Liver (tissue), 9 donors: ENCODE data around the gene ALDH1A1. TPM values are rescaled to one million over a fixed set of nuclear protein-coding genes. Genes with fewer than 3 reads are reported as not detected.

Experiments
- DNase-seq: peaks from one replicate; pipeline ENCODE4 v3.0.0-alpha.2; 2017; ENCODE audit warnings: low spot score
- H3K27ac ChIP-seq, 2 donors: one replicate each; pipeline ENCODE4 v1.7.0; 2013; ENCODE audit warnings: inconsistent platforms in 2 of 2, low read length in 2 of 2, control low read depth in 1 of 2, low read depth in 1 of 2, mild to moderate bottlenecking in 1 of 2
- H3K27me3 ChIP-seq, 4 donors: one replicate each; pipeline versions ENCODE4 v1.6.1 to v1.7.0; 2013; ENCODE audit warnings: low read length in 3 of 4, inconsistent platforms in 1 of 4, mild to moderate bottlenecking in 1 of 4, moderate library complexity in 1 of 4; ENCODE audit not compliant: control insufficient read depth in 4 of 4, insufficient read depth in 4 of 4
- H3K36me3 ChIP-seq, 4 donors: one replicate each; pipeline versions ENCODE4 v1.6.1 to v1.7.0; 2013; ENCODE audit warnings: low read length in 3 of 4, mild to moderate bottlenecking in 3 of 4, low read depth in 1 of 4, moderate library complexity in 1 of 4; ENCODE audit not compliant: control insufficient read depth in 4 of 4, insufficient read depth in 3 of 4
- H3K4me1 ChIP-seq, 4 donors: one replicate each; pipeline versions ENCODE4 v1.6.1 to v1.7.0; 2013; ENCODE audit warnings: low read length in 3 of 4, mild to moderate bottlenecking in 3 of 4, moderate library complexity in 1 of 4; ENCODE audit not compliant: control insufficient read depth in 4 of 4, insufficient read depth in 4 of 4
- H3K4me3 ChIP-seq, 3 donors: one replicate each; pipeline versions ENCODE4 v1.6.1 to v1.7.0; 2013; ENCODE audit warnings: low read length in 3 of 3, control low read depth in 1 of 3, low read depth in 1 of 3, mild to moderate bottlenecking in 1 of 3
- H3K9ac ChIP-seq, 2 donors: one replicate each; pipeline ENCODE4 v1.7.0; 2013; ENCODE audit warnings: low read length in 2 of 2, mild to moderate bottlenecking in 2 of 2, moderate library complexity in 2 of 2, control low read depth in 1 of 2, low read depth in 1 of 2
- H3K9me3 ChIP-seq, 4 donors: one replicate each; pipeline versions ENCODE4 v1.6.1 to v1.7.0; 2013; ENCODE audit warnings: low read length in 3 of 4; ENCODE audit not compliant: control insufficient read depth in 4 of 4
- CTCF ChIP-seq: fragments of 150-350 bp; IDR thresholded peaks from 2 replicates; pipeline ENCODE4 v1.5.1; 2017; ENCODE audit warnings: improper control_type of control experiment, low read depth, low read length; ENCODE audit not compliant: missing input control
- FOXA1 ChIP-seq: IDR thresholded peaks from 2 replicates; pipeline ENCODE4 v1.6.1; 2016; ENCODE audit warnings: antibody characterized with exemption
- FOXA2 ChIP-seq: IDR thresholded peaks from 2 replicates; pipeline ENCODE4 v1.6.1; 2016; ENCODE audit warnings: antibody characterized with exemption
- HNF4A ChIP-seq, 2 donors: conservative IDR thresholded peaks; 2 replicates each; pipeline ENCODE4 v1.6.1; 2016; ENCODE audit warnings: antibody characterized with exemption in 2 of 2, mild to moderate bottlenecking in 2 of 2
- MAX ChIP-seq: IDR thresholded peaks from 2 replicates; pipeline ENCODE4 v1.6.1; 2016; ENCODE audit warnings: antibody characterized with exemption
- NR2F2 ChIP-seq: IDR thresholded peaks from 2 replicates; pipeline ENCODE4 v1.6.1; 2016; ENCODE audit warnings: antibody characterized with exemption
- RAD21 ChIP-seq, 2 donors: IDR thresholded peaks; 2 replicates each; pipeline ENCODE4 v1.6.1; 2016; ENCODE audit warnings: antibody characterized with exemption in 2 of 2, mild to moderate bottlenecking in 2 of 2
- REST ChIP-seq: IDR thresholded peaks from 2 replicates; pipeline ENCODE4 v1.6.1; 2016; ENCODE audit warnings: antibody characterized with exemption, mild to moderate bottlenecking
- RXRA ChIP-seq, 2 donors: IDR thresholded peaks; 2 replicates each; pipeline ENCODE4 v1.6.1; 2017 to 2018; ENCODE audit warnings: antibody characterized with exemption in 2 of 2, mild to moderate bottlenecking in 1 of 2
- SP1 ChIP-seq: IDR thresholded peaks from 2 replicates; pipeline ENCODE4 v1.6.1; 2018; ENCODE audit warnings: antibody characterized with exemption, mild to moderate bottlenecking
- YY1 ChIP-seq: IDR thresholded peaks from 2 replicates; pipeline ENCODE4 v1.6.1; 2016; ENCODE audit warnings: antibody characterized with exemption, mild to moderate bottlenecking
- WGBS: extraction: QIAGEN DNeasy Blood & Tissue Kit; methylation state at CpG from one replicate; pipeline ENCODE4 v1.1.7; 2013; 5-methylcytosine and 5-hydroxymethylcytosine counted together
- polyA plus RNA-seq, 2 donors: library from polyadenylated mRNA; stranded (reverse) in 1 of 2; unstranded in 1 of 2; fragments of 200-250 nt in 1 of 2; fragments of >200 nt in 1 of 2; fragmentation: Nextera tagmentation in 1 of 2; extraction: Ambion mirVana in 1 of 2; gene quantifications; one replicate each; pipeline versions ENCODE4 v1.2.1 to v1.2.3, GENCODE V29; 2013 to 2015
- total RNA-seq, 2 donors: library from RNA; depleted of rRNA; stranded (reverse); fragments of >200 nt; gene quantifications; one replicate each; pipeline ENCODE4 v1.2.3, GENCODE V29; 2014
- TF ChIP-seq, protein P1 (sequence below): IDR thresholded peaks from 2 replicates; pipeline ENCODE4 v1.6.1; 2016; ENCODE audit warnings: antibody characterized with exemption
- donor health status: healthy.
- donor health status: healthy.
- donor health status: healthy.
- donor health status: healthy.
- donor health status: healthy.

The ALDH1A1 gene
- total and polyA plus RNA-seq, 4 donors, result 118 to 433 (median 193) TPM

DNA sequence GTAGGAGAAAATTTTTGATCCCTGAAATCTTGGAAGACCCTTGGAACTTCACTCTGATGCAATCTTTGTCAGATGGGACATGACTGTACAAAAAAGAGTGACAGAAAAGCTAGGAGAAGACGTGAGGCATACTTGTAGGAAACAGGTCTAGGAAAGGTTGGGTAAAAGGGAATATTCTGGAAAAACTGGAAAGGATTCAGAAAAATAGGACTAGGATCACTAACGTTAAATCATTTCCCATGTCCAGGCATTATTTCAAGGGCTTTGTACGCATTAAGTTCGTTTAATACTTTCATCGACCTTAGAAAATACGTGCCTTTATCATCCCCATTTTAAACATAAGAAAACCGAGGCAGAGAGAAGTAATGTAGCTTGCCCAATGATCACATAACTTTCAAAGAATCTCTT, 2.9 kb downstream of the ALDH1A1 start:
- Histone ChIP-seq H3K4me3 (peak overlapping the region; percentile 67 to 78 (median 77)), H3K36me3 (peaks cover 0 to 2% (median 0%) of the 10 kb centered on the region in 4 donors), H3K9ac (peak overlapping the region; percentile 52 to 98), H3K27ac (peak overlapping the region; percentile 67 to 90), H3K27me3 (no peaks in the 10 kb centered on the region), H3K4me1 (peaks cover 10 to 63% (median 44%) of the 10 kb centered on the region in 4 donors), H3K9me3 (no peaks in the 10 kb centered on the region)
- TF ChIP-seq SP1 (no peak), MAX (no peak), HNF4A (conservative IDR thresholded peaks at IDR 0.05) (peak in 1 of 2 donors; percentile 31), FOXA1 (no peak)
- WGBS, result 27% methylated on average over 7 of the region's 7 CpGs
- no peak for DNase-seq

GRCh38 chr9:72949244-72949582, 3.6 kb downstream of the ALDH1A1 start:
- Histone ChIP-seq H3K36me3 (peaks cover 0 to 2% (median 0%) of the 10 kb centered on the region in 4 donors), H3K9ac (peak overlapping the region; percentile 57 to 98), H3K27ac (peak overlapping the region; percentile 78 to 90), H3K4me3 (peak overlapping the region; percentile 29 to 77 (median 67)), H3K9me3 (no peaks in the 10 kb centered on the region), H3K4me1 (peaks cover 9 to 60% (median 41%) of the 10 kb centered on the region in 4 donors), H3K27me3 (no peaks in the 10 kb centered on the region)
- TF ChIP-seq CTCF (no peak), NR2F2 (no peak), RAD21 (IDR thresholded peaks at IDR 0.05) (no peak), YY1 (no peak), REST (no peak), RXRA (IDR thresholded peaks at IDR 0.05) (no peak), MAX (no peak), FOXA2 (no peak)
- TF ChIP-seq, protein P1, sequence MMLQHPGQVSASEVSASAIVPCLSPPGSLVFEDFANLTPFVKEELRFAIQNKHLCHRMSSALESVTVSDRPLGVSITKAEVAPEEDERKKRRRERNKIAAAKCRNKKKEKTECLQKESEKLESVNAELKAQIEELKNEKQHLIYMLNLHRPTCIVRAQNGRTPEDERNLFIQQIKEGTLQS, result no peak
- DNase-seq, result no peak
- WGBS, result 37% methylated on average over 1 of the region's 1 CpG
